Brain microvascular endothelial cell (primary cell): ENCODE results near the gene NR4A1.

ENCODE experiments used
- DNase-seq: peaks from one replicate; pipeline ENCODE4 v3.0.0-alpha.2; 2020
- H3K27ac ChIP-seq: fragments of 250-450 bp; sonication (Bioruptor Pico); 2 replicates; pipeline ENCODE4 v1.5.1; 2020; ENCODE audit warnings: mild to moderate bottlenecking, moderate library complexity
- H3K27me3 ChIP-seq: fragments of 250-450 bp; sonication (Bioruptor Pico); replicated peaks from 2 replicates; pipeline ENCODE4 v1.5.1; 2020; ENCODE audit warnings: mild to moderate bottlenecking
- H3K36me3 ChIP-seq: fragments of 250-450 bp; sonication (Bioruptor Pico); replicated peaks from 2 replicates; pipeline ENCODE4 v1.5.1; 2020; ENCODE audit warnings: mild to moderate bottlenecking
- H3K4me3 ChIP-seq: 2 replicates; pipeline ENCODE4 v1.5.1; 2011; ENCODE audit warnings: low read depth, mild to moderate bottlenecking, control low read depth, low read length, moderate library complexity
- in situ Hi-C: cut with HindIII; loops from 2 replicates; pipeline ENCODE4 v1.10.0; 2017; ENCODE audit warnings: low sequenced_read_pairs, low pct_ligation_motif_present
- TF ChIP-seq, protein P1 (sequence below): IDR thresholded peaks from 2 replicates; pipeline ENCODE4 v1.5.1; 2011; ENCODE audit warnings: low read depth, mild to moderate bottlenecking, moderate library complexity, low read length, control low read depth, inconsistent platforms; ENCODE audit errors: missing control alignments

The NR4A1 gene

GRCh38 chr12:52056801-52057637, 5.8 kb downstream of the NR4A1 start:
- no peaks in the 10 kb centered on the region for H3K36me3 ChIP-seq

GRCh38 chr12:52057638-52058576, 6.7 kb downstream of the NR4A1 start:
- Histone ChIP-seq H3K4me3 (no peak overlapping the region), H3K27me3 (no peaks in the 10 kb centered on the region), H3K27ac (no peak overlapping the region), H3K36me3 (no peaks in the 10 kb centered on the region)
- TF ChIP-seq, protein P1, sequence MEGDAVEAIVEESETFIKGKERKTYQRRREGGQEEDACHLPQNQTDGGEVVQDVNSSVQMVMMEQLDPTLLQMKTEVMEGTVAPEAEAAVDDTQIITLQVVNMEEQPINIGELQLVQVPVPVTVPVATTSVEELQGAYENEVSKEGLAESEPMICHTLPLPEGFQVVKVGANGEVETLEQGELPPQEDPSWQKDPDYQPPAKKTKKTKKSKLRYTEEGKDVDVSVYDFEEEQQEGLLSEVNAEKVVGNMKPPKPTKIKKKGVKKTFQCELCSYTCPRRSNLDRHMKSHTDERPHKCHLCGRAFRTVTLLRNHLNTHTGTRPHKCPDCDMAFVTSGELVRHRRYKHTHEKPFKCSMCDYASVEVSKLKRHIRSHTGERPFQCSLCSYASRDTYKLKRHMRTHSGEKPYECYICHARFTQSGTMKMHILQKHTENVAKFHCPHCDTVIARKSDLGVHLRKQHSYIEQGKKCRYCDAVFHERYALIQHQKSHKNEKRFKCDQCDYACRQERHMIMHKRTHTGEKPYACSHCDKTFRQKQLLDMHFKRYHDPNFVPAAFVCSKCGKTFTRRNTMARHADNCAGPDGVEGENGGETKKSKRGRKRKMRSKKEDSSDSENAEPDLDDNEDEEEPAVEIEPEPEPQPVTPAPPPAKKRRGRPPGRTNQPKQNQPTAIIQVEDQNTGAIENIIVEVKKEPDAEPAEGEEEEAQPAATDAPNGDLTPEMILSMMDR: no peak
- no peak for DNase-seq
- in situ Hi-C loops: no loop called here

More at GRCh38 chr12:52056801-52057637, 5.8 kb downstream of the NR4A1 start:
- no peak overlapping the region for H3K4me3 ChIP-seq
- no peak overlapping the region for H3K27ac ChIP-seq
- in situ Hi-C loops: no loop called here
- DNase-seq: no peak
- no peaks in the 10 kb centered on the region for H3K27me3 ChIP-seq
- TF ChIP-seq, protein P1: no peak

GRCh38 chr12:52058631-52059361, 7.6 kb downstream of the NR4A1 start:
- DNase-seq: no peak
- Histone ChIP-seq H3K27ac (no peak overlapping the region), H3K27me3 (no peaks in the 10 kb centered on the region), H3K4me3 (no peak overlapping the region), H3K36me3 (no peaks in the 10 kb centered on the region)
- TF ChIP-seq, protein P1: no peak
- in situ Hi-C loops: no loop called here

GRCh38 chr12:52059582-52060497, 8.6 kb downstream of the NR4A1 start:
- Histone ChIP-seq H3K36me3 (no peaks in the 10 kb centered on the region), H3K4me3 (no peak overlapping the region), H3K27me3 (no peaks in the 10 kb centered on the region), H3K27ac (no peak overlapping the region)
- no peak for DNase-seq
- TF ChIP-seq, protein P1: no peak
- in situ Hi-C loops: no loop called here

GRCh38 chr12:52060498-52061177, 9.4 kb downstream of the NR4A1 start:
- Histone ChIP-seq H3K36me3 (no peaks in the 10 kb centered on the region), H3K4me3 (no peak overlapping the region), H3K27me3 (no peaks in the 10 kb centered on the region), H3K27ac (no peak overlapping the region)
- no peak for DNase-seq
- TF ChIP-seq, protein P1: no peak
- in situ Hi-C loops: no loop called here
